GM21515 (cell line): ENCODE results near the gene AKAP11.

ENCODE experiments used
- ATAC-seq: cut with Tn5 transposase; IDR thresholded peaks from one replicate; pipeline ENCODE4 v1.9.1; 2021; ENCODE audit not compliant: unreplicated experiment

Gene AKAP11

GRCh38 chr13:42271337-42272114 lies 426 bp upstream of the AKAP11 start:
- ATAC-seq, result peak; percentile 82

- ATAC-seq, result no peak
These were observed 838 bp downstream of the AKAP11 start for GRCh38 chr13:42272804-42273175.

- ATAC-seq, result no peak
These were observed 2.6 kb downstream of the AKAP11 start for GRCh38 chr13:42274386-42275097.

- peak; percentile 21 for ATAC-seq
These were observed 3.1 kb downstream of the AKAP11 start for GRCh38 chr13:42275098-42275471.

GRCh38 chr13:42275506-42275905 lies 3.6 kb downstream of the AKAP11 start:
- ATAC-seq, result no peak

GRCh38 chr13:42276683-42277082 lies 4.7 kb downstream of the AKAP11 start:
- ATAC-seq, result no peak

- no peak for ATAC-seq
These were observed 5.8 kb downstream of the AKAP11 start for GRCh38 chr13:42277618-42278276.

- ATAC-seq, result no peak
These were observed 7.1 kb downstream of the AKAP11 start for GRCh38 chr13:42279080-42279479.

- ATAC-seq, result no peak
These were observed 8.0 kb downstream of the AKAP11 start for GRCh38 chr13:42279986-42280385.

GRCh38 chr13:42280537-42280936 lies 8.6 kb downstream of the AKAP11 start:
- ATAC-seq, result no peak

- no peak for ATAC-seq
These were observed 11.6 kb downstream of the AKAP11 start for GRCh38 chr13:42283574-42283973.

- no peak for ATAC-seq
These were observed 12.1 kb downstream of the AKAP11 start for GRCh38 chr13:42284068-42284467.

GRCh38 chr13:42298392-42298791 lies 26.4 kb downstream of the AKAP11 start:
- ATAC-seq, result no peak

GRCh38 chr13:42305503-42305902 lies 33.6 kb downstream of the AKAP11 start:
- ATAC-seq, result no peak

GRCh38 chr13:42307461-42307860 lies 35.5 kb downstream of the AKAP11 start:
- ATAC-seq, result no peak

- no peak for ATAC-seq
These were observed 41.0 kb downstream of the AKAP11 start for GRCh38 chr13:42312817-42313431.

- no peak for ATAC-seq
These were observed 46.6 kb downstream of the AKAP11 start for GRCh38 chr13:42318570-42318969.

GRCh38 chr13:42320375-42320787 lies 48.4 kb downstream of the AKAP11 start:
- ATAC-seq, result no peak

GRCh38 chr13:42322806-42323205 lies 50.9 kb downstream of the AKAP11 start:
- no peak for ATAC-seq

GRCh38 chr13:42324704-42325103 lies 52.8 kb downstream of the AKAP11 start:
- ATAC-seq, result no peak

- no peak for ATAC-seq
These were observed 55.8 kb downstream of the AKAP11 start for GRCh38 chr13:42327725-42328124.

GRCh38 chr13:42328672-42329071 lies 56.7 kb downstream of the AKAP11 start:
- no peak for ATAC-seq
